MM.1S (cell line): ENCODE measurements around the gene RIPOR2.

Experiments
- DNase-seq: peaks from one replicate; pipeline ENCODE4 v3.0.0-alpha.2; 2015
- H2AFZ ChIP-seq: fragments of 300-600 bp; sonication (generic); 2 replicates; pipeline ENCODE4 v1.6.0; 2016; ENCODE audit warnings: antibody characterized with exemption, low read length
- H3F3A ChIP-seq: fragments of 300-600 bp; sonication (generic); 2 replicates; pipeline ENCODE4 v1.6.1; 2016; ENCODE audit warnings: mild to moderate bottlenecking, antibody characterized with exemption, low read length, moderate library complexity, mixed read lengths; ENCODE audit not compliant: insufficient read depth
- H3K27ac ChIP-seq: fragments of 300-600 bp; sonication (generic); 2 replicates; pipeline ENCODE4 v1.5.1; 2016; ENCODE audit warnings: mild to moderate bottlenecking, low read length
- H3K27me3 ChIP-seq: fragments of 300-600 bp; sonication (generic); replicated peaks from 2 replicates; pipeline ENCODE4 v1.6.0; 2016; ENCODE audit warnings: low read length; ENCODE audit not compliant: insufficient read depth
- H3K36me3 ChIP-seq: fragments of 300-600 bp; sonication (generic); replicated peaks from 2 replicates; pipeline ENCODE4 v1.6.1; 2016; ENCODE audit warnings: mild to moderate bottlenecking, low read length, mixed read lengths; ENCODE audit not compliant: insufficient read depth
- H3K4me1 ChIP-seq: fragments of 300-600 bp; sonication (generic); 2 replicates; pipeline ENCODE4 v1.6.1; 2016; ENCODE audit warnings: low read length, mixed read lengths
- H3K4me2 ChIP-seq: fragments of 300-600 bp; sonication (generic); 2 replicates; pipeline ENCODE4 v1.6.0; 2016; ENCODE audit warnings: low read depth, low read length
- H3K4me3 ChIP-seq: fragments of 300-600 bp; sonication (generic); 2 replicates; pipeline ENCODE4 v1.5.1; 2016; ENCODE audit warnings: low read length, mixed read lengths
- H3K79me2 ChIP-seq: fragments of 300-600 bp; sonication (generic); 2 replicates; pipeline ENCODE4 v1.6.1; 2016; ENCODE audit warnings: mixed run types, low read length, mixed read lengths
- H3K9ac ChIP-seq: fragments of 300-600 bp; sonication (generic); 2 replicates; pipeline ENCODE4 v1.6.1; 2016; ENCODE audit warnings: low read length, mixed read lengths
- H3K9me2 ChIP-seq: fragments of 300-600 bp; sonication (generic); replicated peaks from 2 replicates; pipeline ENCODE4 v1.6.1; 2016; ENCODE audit warnings: mild to moderate bottlenecking, low read length, mixed read lengths; ENCODE audit not compliant: insufficient read depth
- H3K9me3 ChIP-seq: fragments of 300-600 bp; sonication (generic); replicated peaks from 2 replicates; pipeline ENCODE4 v1.6.1; 2016; ENCODE audit warnings: mild to moderate bottlenecking, low read length, mixed read lengths; ENCODE audit not compliant: insufficient read depth
- H4K20me1 ChIP-seq: fragments of 300-600 bp; sonication (generic); 2 replicates; pipeline ENCODE4 v1.6.1; 2016; ENCODE audit warnings: mild to moderate bottlenecking, low read length, moderate library complexity, mixed read lengths; ENCODE audit not compliant: insufficient read depth
- EZH2 ChIP-seq: fragments of 300-600 bp; sonication (generic); optimal IDR thresholded peaks from 2 replicates; pipeline ENCODE3; 2017; ENCODE audit warnings: low read depth, mild to moderate bottlenecking, antibody characterized with exemption, low read length, mixed read lengths
- EZH2phosphoT487 ChIP-seq: fragments of 300-600 bp; sonication (generic); IDR thresholded peaks from 2 replicates; pipeline ENCODE4 v1.6.1; 2018; ENCODE audit warnings: antibody characterized with exemption, low read length
- TF ChIP-seq, protein P1 (sequence below): fragments of 300-600 bp; sonication (generic); IDR thresholded peaks from 2 replicates; pipeline ENCODE4 v1.5.1; 2016; ENCODE audit warnings: antibody characterized with exemption, low read length, mixed read lengths

The RIPOR2 gene

DNA sequence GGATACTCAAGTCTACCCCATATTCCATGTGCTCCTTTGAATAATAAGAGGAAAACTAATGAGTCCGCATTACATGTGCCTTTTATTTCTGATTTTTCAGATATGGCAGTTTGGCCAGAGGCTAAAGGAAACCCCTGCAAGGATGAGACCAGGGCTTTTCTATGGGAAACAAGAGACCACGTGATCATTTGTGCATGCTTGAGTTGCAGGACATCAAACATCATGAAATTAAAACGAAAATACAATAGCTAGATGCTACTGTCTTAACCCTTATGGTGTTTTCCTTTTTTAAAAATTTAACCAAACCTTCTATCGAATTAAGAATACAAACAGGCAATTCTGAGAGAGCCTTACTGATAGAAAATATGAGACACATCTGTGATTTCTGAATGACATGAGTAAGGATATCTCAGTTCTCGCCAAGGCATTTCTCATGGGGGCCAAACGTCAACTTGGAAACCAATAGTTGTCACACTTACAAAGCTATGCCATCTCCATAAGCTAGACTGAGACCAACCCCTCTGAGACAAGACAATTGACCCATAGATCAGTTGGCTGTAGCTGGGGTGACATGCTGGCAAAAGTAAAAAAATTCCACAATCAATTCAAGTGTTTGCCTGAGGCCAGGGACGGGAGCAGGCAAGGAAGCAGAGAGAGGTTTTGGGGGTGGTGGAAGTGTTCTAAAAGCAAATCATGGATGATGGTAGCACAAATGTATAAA is 52.8 kb downstream of the RIPOR2 start:
- Histone ChIP-seq H3K27me3 (no peaks in the 10 kb centered on the region), H2AFZ (no peak overlapping the region), H3K9me2 (no peaks in the 10 kb centered on the region), H3K27ac (no peak overlapping the region), H4K20me1 (no peaks in the 10 kb centered on the region), H3K4me3 (no peak overlapping the region), H3K79me2 (no peaks in the 10 kb centered on the region), H3F3A (no peaks in the 10 kb centered on the region), H3K36me3 (no peaks in the 10 kb centered on the region), H3K9ac (no peak overlapping the region), H3K9me3 (no peaks in the 10 kb centered on the region), H3K4me2 (no peak overlapping the region), H3K4me1 (no peaks in the 10 kb centered on the region)
- DNase-seq: no peak
- TF ChIP-seq EZH2: no peak
- TF ChIP-seq, protein P1, sequence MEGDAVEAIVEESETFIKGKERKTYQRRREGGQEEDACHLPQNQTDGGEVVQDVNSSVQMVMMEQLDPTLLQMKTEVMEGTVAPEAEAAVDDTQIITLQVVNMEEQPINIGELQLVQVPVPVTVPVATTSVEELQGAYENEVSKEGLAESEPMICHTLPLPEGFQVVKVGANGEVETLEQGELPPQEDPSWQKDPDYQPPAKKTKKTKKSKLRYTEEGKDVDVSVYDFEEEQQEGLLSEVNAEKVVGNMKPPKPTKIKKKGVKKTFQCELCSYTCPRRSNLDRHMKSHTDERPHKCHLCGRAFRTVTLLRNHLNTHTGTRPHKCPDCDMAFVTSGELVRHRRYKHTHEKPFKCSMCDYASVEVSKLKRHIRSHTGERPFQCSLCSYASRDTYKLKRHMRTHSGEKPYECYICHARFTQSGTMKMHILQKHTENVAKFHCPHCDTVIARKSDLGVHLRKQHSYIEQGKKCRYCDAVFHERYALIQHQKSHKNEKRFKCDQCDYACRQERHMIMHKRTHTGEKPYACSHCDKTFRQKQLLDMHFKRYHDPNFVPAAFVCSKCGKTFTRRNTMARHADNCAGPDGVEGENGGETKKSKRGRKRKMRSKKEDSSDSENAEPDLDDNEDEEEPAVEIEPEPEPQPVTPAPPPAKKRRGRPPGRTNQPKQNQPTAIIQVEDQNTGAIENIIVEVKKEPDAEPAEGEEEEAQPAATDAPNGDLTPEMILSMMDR: no peak

DNA sequence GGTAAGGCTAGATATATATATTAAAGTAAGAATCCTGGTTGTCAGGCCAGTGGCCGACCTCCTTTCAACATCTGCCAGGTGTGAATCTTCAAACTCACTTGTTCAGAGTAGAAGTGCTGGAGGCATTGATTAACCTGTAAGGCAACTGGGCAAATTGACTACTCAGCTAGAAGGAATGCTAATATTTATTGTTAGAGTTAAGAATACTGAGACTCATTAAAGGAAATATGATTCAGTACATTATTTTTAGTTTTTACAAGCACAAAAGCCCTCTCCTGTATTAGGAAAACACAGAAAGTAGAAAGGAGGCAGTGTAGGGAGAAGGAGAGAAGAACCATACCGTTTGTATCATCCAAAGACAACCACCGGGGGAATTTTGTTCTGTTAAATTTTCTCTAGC is 53.5 kb downstream of the RIPOR2 start:
- no peaks in the 10 kb centered on the region for H3K79me2 ChIP-seq
- no peaks in the 10 kb centered on the region for H3K4me1 ChIP-seq
- no peaks in the 10 kb centered on the region for H3K36me3 ChIP-seq
- H3K27ac ChIP-seq: no peak overlapping the region
- no peaks in the 10 kb centered on the region for H3K9me3 ChIP-seq
- TF ChIP-seq, protein P1: no peak
- TF ChIP-seq EZH2: no peak
- TF ChIP-seq EZH2phosphoT487: no peak
- no peaks in the 10 kb centered on the region for H3K27me3 ChIP-seq
- no peak overlapping the region for H3K4me2 ChIP-seq
- no peaks in the 10 kb centered on the region for H3F3A ChIP-seq
- no peaks in the 10 kb centered on the region for H4K20me1 ChIP-seq
- no peak overlapping the region for H3K9ac ChIP-seq
- no peak for DNase-seq
- no peak overlapping the region for H2AFZ ChIP-seq
- H3K4me3 ChIP-seq: no peak overlapping the region
- H3K9me2 ChIP-seq: no peaks in the 10 kb centered on the region

DNA sequence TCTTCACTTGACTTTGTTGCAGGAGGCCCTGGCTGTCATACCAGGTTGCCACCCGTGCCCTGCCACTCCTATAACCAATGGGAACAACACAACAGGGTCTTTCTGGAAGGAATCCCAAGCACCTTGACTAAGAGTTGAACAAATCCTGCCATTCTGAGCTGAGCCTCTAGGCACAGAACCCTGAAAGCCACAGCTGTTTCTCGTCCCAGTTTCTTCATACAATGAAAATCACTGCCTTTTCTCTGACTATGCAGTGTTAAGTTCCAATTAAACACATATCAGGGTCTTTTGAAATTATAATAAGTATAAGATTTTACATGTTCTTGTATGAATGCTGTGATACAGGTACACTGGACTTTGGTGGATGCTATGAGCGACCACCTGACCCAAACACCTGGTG is 54.4 kb downstream of the RIPOR2 start:
- H3K79me2 ChIP-seq: no peaks in the 10 kb centered on the region

More for the DNA sequence above, 54.4 kb downstream of the RIPOR2 start:
- Histone ChIP-seq H3K4me1 (no peaks in the 10 kb centered on the region), H3K9ac (no peak overlapping the region), H3K27ac (no peak overlapping the region), H3F3A (no peaks in the 10 kb centered on the region), H3K9me2 (no peaks in the 10 kb centered on the region), H3K9me3 (no peaks in the 10 kb centered on the region), H3K27me3 (no peaks in the 10 kb centered on the region), H3K4me3 (no peak overlapping the region), H3K4me2 (no peak overlapping the region), H4K20me1 (no peaks in the 10 kb centered on the region), H3K36me3 (no peaks in the 10 kb centered on the region), H2AFZ (no peak overlapping the region)
- TF ChIP-seq, protein P1: no peak
- no peak for TF ChIP-seq EZH2phosphoT487
- no peak for TF ChIP-seq EZH2
- DNase-seq: no peak
